Measurements from ENCODE around the gene DERL3. TPM values are rescaled to one million over a fixed set of nuclear protein-coding genes. Genes with fewer than 3 reads are reported as not detected.

DERL3 gene
- total RNA-seq, 1 donor: 0.36 TPM

GRCh38 chr22:23833017-23833751, 5.6 kb downstream of the DERL3 start:
- no peak for TF ChIP-seq CTCF (IDR thresholded peaks at IDR 0.05; ENCODE audit: extremely low read depth, low read depth, low read length)

GRCh38 chr22:23832226-23833016, 6.4 kb downstream of the DERL3 start:
- H3K27ac ChIP-seq (ENCODE audit: low read depth, low read length): no peak overlapping the region
- H2AFZ ChIP-seq (ENCODE audit: low read length): no peak overlapping the region
- H3K79me2 ChIP-seq (ENCODE audit: insufficient read depth, low read length): peaks cover 30% of the 10 kb centered on the region
- no peaks in the 10 kb centered on the region for H3K27me3 ChIP-seq (ENCODE audit: insufficient read depth, low read length)
- no peak for TF ChIP-seq CTCF (IDR thresholded peaks at IDR 0.05; ENCODE audit: extremely low read depth, low read depth, low read length)
- peaks cover 8% of the 10 kb centered on the region for H3K4me1 ChIP-seq (ENCODE audit: insufficient read depth, low read length)
- H3K9me3 ChIP-seq (ENCODE audit: low read depth, low read length): no peaks in the 10 kb centered on the region
- peaks cover 12% of the 10 kb centered on the region for H4K20me1 ChIP-seq (ENCODE audit: insufficient read depth, low read length)
- peaks cover 37% of the 10 kb centered on the region for H3K36me3 ChIP-seq (ENCODE audit: insufficient read depth, low read length)
- DNase-seq (ENCODE audit: insufficient read length, low spot score, missing footprints): no peak
- H3K4me3 ChIP-seq (ENCODE audit: insufficient read depth, low read length): no peak overlapping the region
- no peak overlapping the region for H3K4me2 ChIP-seq (ENCODE audit: insufficient read depth, low read length)

More at GRCh38 chr22:23833017-23833751, 5.6 kb downstream of the DERL3 start:
- peaks cover 30% of the 10 kb centered on the region for H3K79me2 ChIP-seq (ENCODE audit: insufficient read depth, low read length)
- no peak for DNase-seq (ENCODE audit: insufficient read length, low spot score, missing footprints)
- peaks cover 12% of the 10 kb centered on the region for H4K20me1 ChIP-seq (ENCODE audit: insufficient read depth, low read length)
- no peak overlapping the region for H3K27ac ChIP-seq (ENCODE audit: low read depth, low read length)
- peaks cover 8% of the 10 kb centered on the region for H3K4me1 ChIP-seq (ENCODE audit: insufficient read depth, low read length)
- no peak overlapping the region for H2AFZ ChIP-seq (ENCODE audit: low read length)
- no peak overlapping the region for H3K4me2 ChIP-seq (ENCODE audit: insufficient read depth, low read length)
- H3K36me3 ChIP-seq (ENCODE audit: insufficient read depth, low read length): peaks cover 34% of the 10 kb centered on the region
- no peaks in the 10 kb centered on the region for H3K9me3 ChIP-seq (ENCODE audit: low read depth, low read length)
- H3K4me3 ChIP-seq (ENCODE audit: insufficient read depth, low read length): no peak overlapping the region
- H3K27me3 ChIP-seq (ENCODE audit: insufficient read depth, low read length): no peaks in the 10 kb centered on the region

GRCh38 chr22:23831781-23832180, 7.0 kb downstream of the DERL3 start:
- peaks cover 13% of the 10 kb centered on the region for H3K4me1 ChIP-seq (ENCODE audit: insufficient read depth, low read length)
- peaks cover 44% of the 10 kb centered on the region for H3K36me3 ChIP-seq (ENCODE audit: insufficient read depth, low read length)

More at GRCh38 chr22:23831781-23832180, 7.0 kb downstream of the DERL3 start:
- H2AFZ ChIP-seq (ENCODE audit: low read length): no peak overlapping the region
- no peak overlapping the region for H3K4me3 ChIP-seq (ENCODE audit: insufficient read depth, low read length)
- H3K79me2 ChIP-seq (ENCODE audit: insufficient read depth, low read length): peaks cover 35% of the 10 kb centered on the region
- no peaks in the 10 kb centered on the region for H3K27me3 ChIP-seq (ENCODE audit: insufficient read depth, low read length)
- DNase-seq (ENCODE audit: insufficient read length, low spot score, missing footprints): no peak
- no peak for TF ChIP-seq CTCF (IDR thresholded peaks at IDR 0.05; ENCODE audit: extremely low read depth, low read depth, low read length)
- no peaks in the 10 kb centered on the region for H3K9me3 ChIP-seq (ENCODE audit: low read depth, low read length)
- no peak overlapping the region for H3K27ac ChIP-seq (ENCODE audit: low read depth, low read length)
- no peak overlapping the region for H3K4me2 ChIP-seq (ENCODE audit: insufficient read depth, low read length)
- peaks cover 12% of the 10 kb centered on the region for H4K20me1 ChIP-seq (ENCODE audit: insufficient read depth, low read length)

Data from osteoblast (primary cell).